ENCODE results near the gene GALNT9. TPM values are rescaled to one million over a fixed set of nuclear protein-coding genes. Genes with fewer than 3 reads are reported as not detected.
A peak's percentile ranks its signal among the peaks of the same experiment; 100 is the strongest.

The GALNT9 gene
- total RNA-seq, 6 donors from 2014 or later = 0.26 TPM; not detected in 5

- 84 to 90% methylated on average over 8 to 13 of the region's 14 CpGs for WGBS, 2 donors
Measured at GRCh38 chr12:132159555-132160003, 169.8 kb downstream of the GALNT9 start.

GRCh38 chr12:132158677-132159554, 170.5 kb downstream of the GALNT9 start:
- peaks cover 0 to 18% (median 0%) of the 10 kb centered on the region in 4 donors for H3K36me3 ChIP-seq
- peaks cover 10 to 25% (median 18%) of the 10 kb centered on the region in 4 donors for H3K4me1 ChIP-seq
- H3K27me3 ChIP-seq = no peaks in the 10 kb centered on the region
- TF ChIP-seq POLR2AphosphoS5 (IDR thresholded peaks at IDR 0.05) (no peak), CTCF (IDR thresholded peaks at IDR 0.05) (no peak), POLR2A (IDR thresholded peaks at IDR 0.05) (no peak), EP300 (IDR thresholded peaks at IDR 0.05) (no peak)
- no peak overlapping the region for H3K4me3 ChIP-seq
- no peak overlapping the region for H3K27ac ChIP-seq
- WGBS, 2 donors = 91 to 92% methylated on average over 12 to 37 of the region's 37 CpGs
- DNase-seq (peak in 1 of 2 donors; percentile 64), ATAC-seq (ENCODE audit: low FRiP score in 2 of 2) (no peak)
- no peaks in the 10 kb centered on the region for H3K9me3 ChIP-seq

More at GRCh38 chr12:132159555-132160003, 169.8 kb downstream of the GALNT9 start:
- DNase-seq (no peak), ATAC-seq (ENCODE audit: low FRiP score in 2 of 2) (no peak)
- Histone ChIP-seq H3K36me3 (peaks cover 0 to 18% (median 0%) of the 10 kb centered on the region in 4 donors), H3K27ac (no peak overlapping the region), H3K4me3 (no peak overlapping the region), H3K4me1 (peaks cover 10 to 19% (median 14%) of the 10 kb centered on the region in 4 donors), H3K9me3 (no peaks in the 10 kb centered on the region), H3K27me3 (no peaks in the 10 kb centered on the region)
- TF ChIP-seq EP300 (IDR thresholded peaks at IDR 0.05) (no peak), POLR2AphosphoS5 (IDR thresholded peaks at IDR 0.05) (no peak), CTCF (IDR thresholded peaks at IDR 0.05) (no peak), POLR2A (IDR thresholded peaks at IDR 0.05) (no peak)

- H3K36me3 ChIP-seq = peaks cover 0 to 18% (median 0%) of the 10 kb centered on the region in 4 donors
- H3K27ac ChIP-seq = no peak overlapping the region
- DNase-seq (no peak), ATAC-seq (ENCODE audit: low FRiP score in 2 of 2) (no peak)
- H3K27me3 ChIP-seq = no peaks in the 10 kb centered on the region
- TF ChIP-seq POLR2A (IDR thresholded peaks at IDR 0.05) = no peak
- no peak for TF ChIP-seq POLR2AphosphoS5 (IDR thresholded peaks at IDR 0.05)
- no peak for TF ChIP-seq CTCF (IDR thresholded peaks at IDR 0.05)
- TF ChIP-seq EP300 (IDR thresholded peaks at IDR 0.05) = no peak
- H3K4me1 ChIP-seq = peaks cover 7 to 23% (median 15%) of the 10 kb centered on the region in 4 donors
- H3K9me3 ChIP-seq = no peaks in the 10 kb centered on the region
- H3K4me3 ChIP-seq = no peak overlapping the region
- 93 to 99% methylated on average over 5 of the region's 5 CpGs for WGBS, 2 donors
Measured at GRCh38 chr12:132157733-132158409, 171.5 kb downstream of the GALNT9 start.

GRCh38 chr12:132156573-132157325, 172.6 kb downstream of the GALNT9 start:
- H3K4me3 ChIP-seq = no peak overlapping the region
- ATAC-seq (ENCODE audit: low FRiP score in 2 of 2) = no peak
- peaks cover 0 to 12% (median 6%) of the 10 kb centered on the region in 4 donors for H3K4me1 ChIP-seq
- TF ChIP-seq EP300 (IDR thresholded peaks at IDR 0.05) = no peak
- no peak for TF ChIP-seq POLR2A (IDR thresholded peaks at IDR 0.05)
- no peak for TF ChIP-seq CTCF (IDR thresholded peaks at IDR 0.05)
- TF ChIP-seq POLR2AphosphoS5 (IDR thresholded peaks at IDR 0.05) = no peak
- H3K9me3 ChIP-seq = no peaks in the 10 kb centered on the region
- H3K36me3 ChIP-seq = peaks cover 2 to 26% (median 7%) of the 10 kb centered on the region in 4 donors
- no peak for DNase-seq
- H3K27me3 ChIP-seq = no peaks in the 10 kb centered on the region
- H3K27ac ChIP-seq = no peak overlapping the region
- WGBS, 2 donors = 88 to 91% methylated on average over 8 of the region's 8 CpGs
